ENCODE data around the gene ACER3.

GRCh38 chr11:76836613-76837291 is 24.0 kb upstream of the ACER3 start:
- TF ChIP-seq CTCF (IDR thresholded peaks at IDR 0.05) (no peak), EZH2 (IDR thresholded peaks at IDR 0.05; ENCODE audit: borderline replicate concordance, insufficient read depth, low read depth, low read length, poor library complexity, severe bottlenecking) (no peak)
